GM23248 (cell line): ENCODE results near the gene APBA1. TPM values are rescaled to one million over a fixed set of nuclear protein-coding genes. Genes with fewer than 3 reads are reported as not detected.

ENCODE experiments used
- DNase-seq: peaks from one replicate; pipeline ENCODE4 v3.0.0-alpha.2; 2015
- H2AFZ ChIP-seq: fragments of 200-600 bp; sonication (generic); 2 replicates; pipeline ENCODE4 v1.6.1; 2016; ENCODE audit warnings: antibody characterized with exemption
- H3F3A ChIP-seq: fragments of 200-600 bp; sonication (generic); 2 replicates; pipeline ENCODE4 v1.6.1; 2016; ENCODE audit warnings: mild to moderate bottlenecking, antibody characterized with exemption, mixed run types; ENCODE audit not compliant: insufficient read depth
- H3K27ac ChIP-seq: fragments of 200-600 bp; sonication (generic); 2 replicates; pipeline ENCODE4 v1.5.1; 2016; ENCODE audit warnings: mild to moderate bottlenecking
- H3K27me3 ChIP-seq: fragments of 200-600 bp; sonication (generic); replicated peaks from 2 replicates; pipeline ENCODE4 v1.6.1; 2016; ENCODE audit warnings: mild to moderate bottlenecking; ENCODE audit not compliant: insufficient read depth
- H3K36me3 ChIP-seq: fragments of 200-600 bp; sonication (generic); 2 replicates; pipeline ENCODE4 v1.6.1; 2016; ENCODE audit warnings: low read depth, mild to moderate bottlenecking
- H3K4me1 ChIP-seq: fragments of 200-600 bp; sonication (generic); 2 replicates; pipeline ENCODE4 v1.6.1; 2016; ENCODE audit warnings: mild to moderate bottlenecking; ENCODE audit not compliant: insufficient read depth
- H3K4me2 ChIP-seq: fragments of 200-600 bp; sonication (generic); one replicate; pipeline ENCODE4 v1.6.1; 2016; ENCODE audit warnings: mild to moderate bottlenecking; ENCODE audit not compliant: unreplicated experiment
- H3K4me3 ChIP-seq: fragments of 200-600 bp; sonication (generic); 2 replicates; pipeline ENCODE4 v1.5.1; 2016; ENCODE audit warnings: mild to moderate bottlenecking
- H3K79me2 ChIP-seq: fragments of 200-600 bp; sonication (generic); 2 replicates; pipeline ENCODE4 v1.6.1; 2016; ENCODE audit warnings: mild to moderate bottlenecking; ENCODE audit not compliant: insufficient read depth
- H3K9ac ChIP-seq: fragments of 200-600 bp; sonication (generic); 2 replicates; pipeline ENCODE4 v1.6.1; 2016; ENCODE audit warnings: mild to moderate bottlenecking
- H3K9me2 ChIP-seq: fragments of 200-600 bp; sonication (generic); 2 replicates; pipeline ENCODE4 v1.6.1; 2016; ENCODE audit warnings: mixed run types, mild to moderate bottlenecking, moderate library complexity; ENCODE audit not compliant: insufficient read depth
- H3K9me3 ChIP-seq: fragments of 200-600 bp; sonication (generic); one replicate; pipeline ENCODE4 v1.6.1; 2017; ENCODE audit warnings: low read depth
- H4K20me1 ChIP-seq: fragments of 200-600 bp; sonication (generic); 2 replicates; pipeline ENCODE4 v1.6.0; 2016; ENCODE audit not compliant: insufficient read depth
- EZH2 ChIP-seq: fragments of 200-600 bp; sonication (generic); IDR thresholded peaks from 2 replicates; pipeline ENCODE4 v1.6.1; 2018; ENCODE audit warnings: antibody characterized with exemption, mild to moderate bottlenecking; ENCODE audit not compliant: insufficient read depth, poor library complexity, severe bottlenecking
- EZH2phosphoT487 ChIP-seq: fragments of 200-600 bp; sonication (generic); IDR thresholded peaks from 2 replicates; pipeline ENCODE4 v1.6.1; 2018; ENCODE audit warnings: antibody characterized with exemption, moderate library complexity, mild to moderate bottlenecking, low read depth; ENCODE audit not compliant: insufficient read depth
- WGBS, 2 experiments: methylation state at CpG; one replicate each; pipeline ENCODE4 v1.1.6; 2015 to 2017; ENCODE audit warnings: low lambda C conversion rate in 2 of 2, low coverage in 1 of 2; ENCODE audit errors: missing lambda C conversion rate in 2 of 2; 5-methylcytosine and 5-hydroxymethylcytosine counted together
- in situ Hi-C: fragments of 300-500 bp; cut with MboI; formaldehyde crosslinking; loops from 2 replicates; pipeline ENCODE4 v1.15.0; 2020
- polyA plus RNA-seq: library from polyadenylated mRNA; unstranded; fragments of >200 nt; fragmentation: Nextera tagmentation; extraction: Ambion mirVana; gene quantifications from 2 replicates; pipeline ENCODE4 v1.2.1, GENCODE V29; 2016
- total RNA-seq: library from RNA; depleted of rRNA; stranded (reverse); fragments of >200 nt; shearing (Covaris generic); gene quantifications from 2 replicates; pipeline ENCODE4 v1.2.3, GENCODE V29; 2014

Gene APBA1
- total and polyA plus RNA-seq, 2 experiments from 2014 or later = 0.93 to 11.3 TPM

GRCh38 chr9:69584759-69585158, 87.4 kb downstream of the APBA1 start:
- H3K9me2 ChIP-seq = no peaks in the 10 kb centered on the region
- no peak for TF ChIP-seq EZH2
- no peaks in the 10 kb centered on the region for H3K9me3 ChIP-seq
- H3K27ac ChIP-seq = peak overlapping the region; percentile 2; the same call in 1 of the 2 replicates
- H4K20me1 ChIP-seq = no peaks in the 10 kb centered on the region
- peaks cover 19% of the 10 kb centered on the region for H3F3A ChIP-seq
- H3K9ac ChIP-seq = no peak overlapping the region
- peak overlapping the region; percentile 26 for H3K4me2 ChIP-seq
- no peaks in the 10 kb centered on the region for H3K79me2 ChIP-seq
- H3K4me3 ChIP-seq = no peak overlapping the region
- in situ Hi-C loops = no loop called here
- H3K4me1 ChIP-seq = peaks cover 28% of the 10 kb centered on the region
- H3K27me3 ChIP-seq = no peaks in the 10 kb centered on the region
- DNase-seq = peak; percentile 71
- H3K36me3 ChIP-seq = no peaks in the 10 kb centered on the region
- H2AFZ ChIP-seq = no peak overlapping the region

- H3F3A ChIP-seq = peaks cover 19% of the 10 kb centered on the region
- H3K4me2 ChIP-seq = no peak overlapping the region
- no peak overlapping the region for H3K4me3 ChIP-seq
- H3K27me3 ChIP-seq = no peaks in the 10 kb centered on the region
- WGBS, 2 experiments = 56 to 66% methylated on average over 5 of the region's 5 CpGs
- H3K79me2 ChIP-seq = no peaks in the 10 kb centered on the region
- no peaks in the 10 kb centered on the region for H3K9me2 ChIP-seq
- TF ChIP-seq EZH2 (no peak), EZH2phosphoT487 (no peak)
- H4K20me1 ChIP-seq = no peaks in the 10 kb centered on the region
- in situ Hi-C loops = no loop called here
- no peak overlapping the region for H2AFZ ChIP-seq
- no peaks in the 10 kb centered on the region for H3K9me3 ChIP-seq
- peaks cover 28% of the 10 kb centered on the region for H3K4me1 ChIP-seq
- H3K27ac ChIP-seq = 0 out of 2 replicates have a peak overlapping the region, but pooled peaks have one; percentile 2
- peak; percentile 35 for DNase-seq
- no peaks in the 10 kb centered on the region for H3K36me3 ChIP-seq
- H3K9ac ChIP-seq = no peak overlapping the region
Measured at GRCh38 chr9:69583645-69584234, 88.4 kb downstream of the APBA1 start.

DNA sequence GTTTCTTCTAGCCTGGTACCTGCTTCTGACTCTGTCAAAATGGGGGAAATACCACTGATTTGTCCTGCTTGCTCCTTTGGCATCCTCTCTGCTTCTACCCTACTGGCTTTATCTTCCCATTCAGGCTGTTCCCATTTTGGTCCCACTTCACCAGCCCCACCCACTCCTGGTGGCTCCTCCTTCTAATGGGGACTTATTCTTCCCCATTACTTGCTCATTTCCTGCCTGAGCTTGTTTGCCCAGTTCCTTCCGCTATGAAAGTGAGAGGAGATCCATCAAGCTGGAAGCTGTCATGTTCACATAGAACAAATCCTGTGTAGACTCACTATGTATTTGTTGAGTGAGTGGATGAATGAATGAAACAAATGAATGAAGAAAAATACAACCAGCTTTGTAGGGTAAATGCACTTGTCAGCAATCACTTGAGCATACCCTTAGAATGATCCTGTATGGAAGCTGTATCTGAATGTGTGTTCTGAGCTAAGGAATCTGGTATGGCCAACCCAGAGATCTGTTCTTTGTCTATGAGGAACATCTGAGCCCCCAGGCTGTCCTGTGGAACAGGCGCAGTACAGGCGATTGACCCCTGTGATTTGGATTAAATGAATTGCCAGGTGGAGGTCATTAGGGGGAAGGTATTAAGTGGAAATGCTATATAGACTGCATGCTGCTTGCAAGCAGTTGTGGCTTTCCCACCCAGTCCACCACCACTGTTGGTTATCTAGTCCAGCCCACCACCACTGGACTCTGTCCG, 89.5 kb downstream of the APBA1 start:
- in situ Hi-C loops = no loop called here
- no peaks in the 10 kb centered on the region for H3K9me2 ChIP-seq
- peaks cover 19% of the 10 kb centered on the region for H3F3A ChIP-seq
- no peak overlapping the region for H3K4me2 ChIP-seq
- H3K36me3 ChIP-seq = no peaks in the 10 kb centered on the region
- no peak overlapping the region for H2AFZ ChIP-seq
- 91 to 93% methylated on average over 4 of the region's 4 CpGs for WGBS, 2 experiments
- no peaks in the 10 kb centered on the region for H3K79me2 ChIP-seq
- peaks cover 28% of the 10 kb centered on the region for H3K4me1 ChIP-seq
- no peak for DNase-seq
- no peak overlapping the region for H3K4me3 ChIP-seq
- H3K27me3 ChIP-seq = no peaks in the 10 kb centered on the region
- H3K27ac ChIP-seq = no peak overlapping the region
- H3K9me3 ChIP-seq = no peaks in the 10 kb centered on the region
- TF ChIP-seq EZH2 (no peak), EZH2phosphoT487 (no peak)
- H3K9ac ChIP-seq = no peak overlapping the region
- H4K20me1 ChIP-seq = no peaks in the 10 kb centered on the region

DNA sequence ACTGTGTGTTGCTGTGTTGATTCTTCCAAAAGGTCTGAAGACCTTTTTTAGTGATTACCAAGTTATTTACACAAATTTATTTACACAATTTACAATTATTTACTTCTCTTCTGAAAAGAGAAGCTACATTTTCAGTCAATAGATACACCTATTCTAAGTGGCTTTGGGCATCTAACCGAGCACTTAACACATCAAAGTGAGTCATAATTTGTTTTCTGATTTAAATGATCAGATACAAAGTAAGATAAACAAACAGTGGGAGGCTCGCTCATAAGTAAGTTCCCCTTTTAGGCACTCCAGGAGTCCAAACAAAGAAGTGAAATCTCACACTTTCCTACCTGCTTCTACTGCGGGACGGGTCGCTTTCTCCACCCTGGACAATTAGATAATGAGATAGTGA, 90.2 kb downstream of the APBA1 start:
- H3F3A ChIP-seq = peaks cover 19% of the 10 kb centered on the region
- DNase-seq = no peak
- no peak overlapping the region for H3K4me2 ChIP-seq
- 91 to 94% methylated on average over 5 of the region's 5 CpGs for WGBS, 2 experiments
- H3K36me3 ChIP-seq = no peaks in the 10 kb centered on the region
- peaks cover 28% of the 10 kb centered on the region for H3K4me1 ChIP-seq
- H3K4me3 ChIP-seq = no peak overlapping the region
- no peaks in the 10 kb centered on the region for H3K9me3 ChIP-seq
- H3K9ac ChIP-seq = no peak overlapping the region
- H3K79me2 ChIP-seq = no peaks in the 10 kb centered on the region
- no peak for TF ChIP-seq EZH2
- TF ChIP-seq EZH2phosphoT487 = no peak
- H4K20me1 ChIP-seq = no peaks in the 10 kb centered on the region
- H3K27me3 ChIP-seq = no peaks in the 10 kb centered on the region
- no peak overlapping the region for H3K27ac ChIP-seq
- H3K9me2 ChIP-seq = no peaks in the 10 kb centered on the region
- in situ Hi-C loops = no loop called here
- no peak overlapping the region for H2AFZ ChIP-seq
